SU-DHL-6 (cell line): ENCODE results near the gene MOB1A.

Source experiments
- H2AFZ ChIP-seq: fragments of 200-600 bp; sonication (generic); 2 replicates; pipeline ENCODE4 v1.6.1; 2014; ENCODE audit warnings: low read depth, mild to moderate bottlenecking, moderate library complexity, mixed read lengths, antibody characterized with exemption, low read length; ENCODE audit not compliant: severe bottlenecking
- H3F3A ChIP-seq: fragments of 200-600 bp; shearing (Covaris generic); 2 replicates; pipeline ENCODE4 v1.6.0; 2016; ENCODE audit warnings: antibody characterized with exemption, mild to moderate bottlenecking; ENCODE audit not compliant: insufficient read depth
- H3K27ac ChIP-seq: fragments of 200-600 bp; sonication (generic); 2 replicates; pipeline ENCODE4 v1.5.1; 2016; ENCODE audit warnings: low read depth, mild to moderate bottlenecking, low read length, moderate library complexity, mixed read lengths
- H3K27me3 ChIP-seq: fragments of 200-600 bp; sonication (generic), shearing (Covaris generic); 2 replicates; pipeline ENCODE4 v1.6.0; 2014; ENCODE audit warnings: mild to moderate bottlenecking, low read length
- H3K36me3 ChIP-seq: fragments of 200-600 bp; sonication (generic); 2 replicates; pipeline ENCODE4 v1.6.1; 2014; ENCODE audit warnings: mild to moderate bottlenecking, low read length, mixed read lengths
- H3K4me2 ChIP-seq: fragments of 300-600, 200-600 bp; shearing (Covaris generic), sonication (generic); 2 replicates; pipeline ENCODE4 v1.6.0; 2014; ENCODE audit warnings: low read length, low read depth, mild to moderate bottlenecking; ENCODE audit not compliant: poor library complexity, severe bottlenecking
- H3K4me3 ChIP-seq: fragments of 200-600 bp; sonication (generic); 2 replicates; pipeline ENCODE4 v1.5.1; 2014; ENCODE audit warnings: antibody characterized with exemption, low read length, mild to moderate bottlenecking, mixed read lengths; ENCODE audit not compliant: insufficient read depth, poor library complexity, severe bottlenecking
- H3K79me2 ChIP-seq: fragments of 200-600 bp; sonication (generic); 2 replicates; pipeline ENCODE4 v1.6.1; 2014; ENCODE audit warnings: mild to moderate bottlenecking, low read length, moderate library complexity; ENCODE audit not compliant: insufficient read depth
- H3K9ac ChIP-seq: fragments of 200-600 bp; sonication (generic); 2 replicates; pipeline ENCODE4 v1.7.0; 2014; ENCODE audit warnings: mild to moderate bottlenecking, low read length
- H3K9me2 ChIP-seq: fragments of 200-600 bp; sonication (generic); replicated peaks from 2 replicates; pipeline ENCODE4 v1.6.1; 2014; ENCODE audit warnings: low read length; ENCODE audit not compliant: insufficient read depth
- H3K9me3 ChIP-seq: fragments of 200-600 bp; sonication (generic); 2 replicates; pipeline ENCODE4 v1.6.1; 2014; ENCODE audit warnings: low read length, mixed read lengths; ENCODE audit not compliant: insufficient read depth
- H4K20me1 ChIP-seq: fragments of 200-600 bp; sonication (generic); 2 replicates; pipeline ENCODE4 v1.6.1; 2014; ENCODE audit warnings: low read depth, mild to moderate bottlenecking, antibody characterized with exemption, low read length, moderate library complexity, mixed read lengths
- CTCF ChIP-seq: fragments of 200-600 bp; sonication (generic); IDR thresholded peaks from one replicate; pipeline ENCODE4 v1.5.1; 2017; ENCODE audit warnings: antibody characterized with exemption, mild to moderate bottlenecking, low read length, moderate library complexity; ENCODE audit not compliant: insufficient read depth, poor library complexity, severe bottlenecking
- EZH2phosphoT487 ChIP-seq: fragments of 200-600 bp; sonication (generic), shearing (Covaris generic); conservative IDR thresholded peaks from 2 replicates; pipeline ENCODE4 v1.6.1; 2018; ENCODE audit warnings: mild to moderate bottlenecking, antibody characterized with exemption, low read length, moderate library complexity, mixed read lengths

Gene MOB1A

GRCh38 chr2:74225698-74226459, 47.2 kb upstream of the MOB1A start:
- Histone ChIP-seq H2AFZ (no peak overlapping the region), H3K9ac (no peak overlapping the region), H3K79me2 (no peaks in the 10 kb centered on the region), H3K27me3 (no peaks in the 10 kb centered on the region), H4K20me1 (no peaks in the 10 kb centered on the region), H3K27ac (no peak overlapping the region), H3K36me3 (no peaks in the 10 kb centered on the region), H3K4me2 (no peak overlapping the region), H3K4me3 (no peak overlapping the region), H3K9me3 (no peaks in the 10 kb centered on the region), H3K9me2 (no peaks in the 10 kb centered on the region), H3F3A (no peaks in the 10 kb centered on the region)
- TF ChIP-seq EZH2phosphoT487 (no peak), CTCF (no peak)

GRCh38 chr2:74223941-74224770, 45.5 kb upstream of the MOB1A start:
- H3K4me2 ChIP-seq: no peak overlapping the region
- no peak overlapping the region for H3K27ac ChIP-seq
- no peak overlapping the region for H2AFZ ChIP-seq

GRCh38 chr2:74222300-74222650, 43.6 kb upstream of the MOB1A start:
- Histone ChIP-seq H3K27ac (no peak overlapping the region), H3K9ac (no peak overlapping the region), H3K9me2 (no peaks in the 10 kb centered on the region)

More at GRCh38 chr2:74223941-74224770, 45.5 kb upstream of the MOB1A start:
- H3K36me3 ChIP-seq: no peaks in the 10 kb centered on the region
- no peaks in the 10 kb centered on the region for H3F3A ChIP-seq
- no peak overlapping the region for H3K4me3 ChIP-seq
- H4K20me1 ChIP-seq: no peaks in the 10 kb centered on the region
- H3K27me3 ChIP-seq: no peaks in the 10 kb centered on the region
- H3K9me2 ChIP-seq: no peaks in the 10 kb centered on the region
- H3K79me2 ChIP-seq: no peaks in the 10 kb centered on the region
- H3K9me3 ChIP-seq: no peaks in the 10 kb centered on the region
- no peak overlapping the region for H3K9ac ChIP-seq
- TF ChIP-seq CTCF: no peak
- TF ChIP-seq EZH2phosphoT487: no peak

More at GRCh38 chr2:74222300-74222650, 43.6 kb upstream of the MOB1A start:
- H4K20me1 ChIP-seq: no peaks in the 10 kb centered on the region
- TF ChIP-seq CTCF: no peak
- no peak for TF ChIP-seq EZH2phosphoT487
- H3K79me2 ChIP-seq: no peaks in the 10 kb centered on the region
- no peak overlapping the region for H3K4me3 ChIP-seq
- H3K4me2 ChIP-seq: no peak overlapping the region
- no peaks in the 10 kb centered on the region for H3K9me3 ChIP-seq
- no peak overlapping the region for H2AFZ ChIP-seq
- no peaks in the 10 kb centered on the region for H3K27me3 ChIP-seq
- no peaks in the 10 kb centered on the region; the same call in 1 of the 2 replicates for H3F3A ChIP-seq
- 0 out of 2 replicates have a peak, but pooled peaks cover 2% of the 10 kb centered on the region for H3K36me3 ChIP-seq
